NB4 (cell line): ENCODE measurements around the gene DENND5B.

Experiments
- DNase-seq: peaks from one replicate; pipeline ENCODE4 v3.0.0; 2010; ENCODE audit warnings: low read depth
- H3K4me3 ChIP-seq: one replicate; pipeline ENCODE4 v1.5.1; 2011; ENCODE audit warnings: mild to moderate bottlenecking, low read depth, low read length, moderate library complexity
- CTCF ChIP-seq: IDR thresholded peaks from one replicate; pipeline ENCODE4 v1.5.1; 2012; ENCODE audit warnings: low read depth, low read length
- MAX ChIP-seq: IDR thresholded peaks from 2 replicates; pipeline ENCODE4 v1.6.1; 2011; ENCODE audit warnings: low read depth, low read length
- MYC ChIP-seq: IDR thresholded peaks from 2 replicates; pipeline ENCODE4 v1.6.1; 2011; ENCODE audit warnings: low read depth, low read length
- POLR2A ChIP-seq: IDR thresholded peaks from 2 replicates; pipeline ENCODE4 v1.6.1; 2011; ENCODE audit warnings: mild to moderate bottlenecking; ENCODE audit not compliant: insufficient read length; ENCODE audit errors: extremely low read depth

DENND5B gene

DNA sequence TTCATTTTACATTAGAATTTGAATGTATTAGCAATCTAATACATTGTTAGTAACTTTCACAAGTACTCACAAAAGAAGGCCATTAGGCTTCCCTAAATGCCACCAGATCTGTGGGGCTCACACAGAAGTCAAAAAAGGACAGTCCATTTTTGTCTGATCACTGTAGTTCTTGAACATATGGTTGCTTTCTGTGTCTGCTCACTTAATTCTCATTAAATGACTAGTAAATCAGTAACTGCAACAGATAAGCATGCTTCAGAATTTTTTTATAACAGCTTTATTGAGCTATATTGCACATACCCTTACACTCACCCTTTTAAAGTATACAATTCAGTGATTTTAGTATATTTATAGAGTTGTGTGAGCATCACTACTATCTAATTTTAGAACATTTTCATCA, 71.4 kb downstream of the DENND5B start:
- no peak overlapping the region for H3K4me3 ChIP-seq
- TF ChIP-seq POLR2A (no peak), MAX (no peak), MYC (no peak), CTCF (no peak)
- no peak for DNase-seq

- H3K4me3 ChIP-seq = no peak overlapping the region
- no peak for DNase-seq
- TF ChIP-seq POLR2A = no peak
- no peak for TF ChIP-seq MYC
- no peak for TF ChIP-seq CTCF
- TF ChIP-seq MAX = no peak
Observed at GRCh38 chr12:31518680-31519227, 72.2 kb downstream of the DENND5B start.

GRCh38 chr12:31517994-31518393, 72.9 kb downstream of the DENND5B start:
- TF ChIP-seq CTCF = no peak
- TF ChIP-seq MAX = no peak
- TF ChIP-seq MYC = no peak
- no peak for TF ChIP-seq POLR2A
- no peak overlapping the region for H3K4me3 ChIP-seq
- DNase-seq = no peak

GRCh38 chr12:31516702-31517101, 74.2 kb downstream of the DENND5B start:
- TF ChIP-seq POLR2A = no peak
- TF ChIP-seq CTCF = no peak
- no peak for TF ChIP-seq MAX
- no peak for TF ChIP-seq MYC
- no peak for DNase-seq
- H3K4me3 ChIP-seq = no peak overlapping the region

DNA sequence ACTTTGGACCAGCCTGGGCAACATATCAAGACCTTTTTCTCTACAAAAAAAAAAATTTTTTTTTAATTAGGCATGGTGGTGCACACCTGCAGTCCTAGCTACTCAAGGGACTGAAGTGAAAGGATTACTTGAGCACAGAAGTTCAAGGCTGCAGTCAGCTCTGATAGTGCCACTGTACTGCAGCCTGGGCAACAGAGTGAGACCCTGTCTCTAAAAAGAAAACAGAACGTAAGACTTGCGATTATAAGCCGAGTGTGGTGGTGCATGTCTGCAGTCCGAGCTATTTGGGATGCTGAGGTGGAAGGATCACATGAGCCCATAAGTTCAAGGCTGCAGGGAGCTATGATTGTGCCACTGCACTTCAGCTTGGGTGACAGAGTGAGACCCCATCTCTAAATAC, 76.0 kb downstream of the DENND5B start:
- DNase-seq = no peak

More for the DNA sequence above, 76.0 kb downstream of the DENND5B start:
- H3K4me3 ChIP-seq = no peak overlapping the region
- TF ChIP-seq POLR2A = no peak
- TF ChIP-seq MYC = no peak
- TF ChIP-seq MAX = no peak
- TF ChIP-seq CTCF = no peak
